D721Med (cell line): ENCODE measurements around the gene RASSF1.

Source experiments
- DNase-seq: peaks from one replicate; pipeline ENCODE4 v3.0.0; 2011; ENCODE audit warnings: low spot score; ENCODE audit not compliant: insufficient read length
- FAIRE-seq: peaks from 2 replicates; lab custom pipeline; 2011; peaks lifted over from hg19 to GRCh38; lab: Jason Lieb, UNC
- TF ChIP-seq, protein P1 (sequence below): IDR thresholded peaks from 2 replicates; pipeline ENCODE4 v1.5.1; 2012; ENCODE audit warnings: mild to moderate bottlenecking, control low read depth; ENCODE audit not compliant: insufficient read depth; ENCODE audit errors: missing control alignments

Gene RASSF1

DNA sequence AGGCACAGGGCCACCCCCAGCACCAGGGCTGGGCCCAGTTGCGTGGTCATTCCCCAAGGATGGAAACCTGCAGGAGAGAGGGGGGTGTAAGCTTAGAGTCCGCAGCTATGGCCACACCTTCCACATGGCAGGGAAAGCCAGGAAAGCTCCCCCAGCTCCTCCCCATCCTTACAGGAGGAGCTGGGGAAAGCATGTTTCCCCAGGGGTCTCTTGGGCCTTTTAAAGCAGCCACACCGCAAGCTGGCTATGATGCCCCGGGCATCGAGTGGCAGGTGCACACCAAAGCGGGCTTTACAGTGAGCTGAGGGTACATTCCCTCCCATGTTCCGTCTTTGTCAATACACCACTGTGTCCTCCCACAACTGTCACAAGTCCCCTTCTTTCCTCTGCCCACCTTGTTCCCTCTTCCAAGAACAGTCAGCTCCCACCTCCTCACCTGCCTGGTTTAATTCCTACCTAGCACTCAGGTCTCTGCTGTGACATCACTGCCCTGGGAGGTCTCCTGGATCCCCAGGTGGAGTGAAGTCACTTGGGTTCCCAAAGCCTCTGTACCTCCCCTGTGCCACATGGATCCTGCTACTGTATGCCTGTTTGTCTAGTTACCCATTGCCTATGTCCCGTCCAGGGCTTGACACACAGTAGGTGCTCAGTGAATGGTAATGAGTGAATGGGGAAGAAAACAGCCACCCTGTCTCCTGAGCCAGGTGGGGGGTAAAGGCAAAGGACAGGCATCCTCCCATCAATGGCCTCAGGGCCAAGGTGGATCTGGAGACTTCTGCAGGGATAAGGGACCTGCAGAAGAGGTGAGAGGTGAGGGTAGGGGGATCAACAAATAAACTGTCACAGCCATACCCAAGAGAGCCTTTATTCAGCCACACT, 44.8 kb downstream of the RASSF1 start:
- FAIRE-seq (no peak), DNase-seq (no peak)
- TF ChIP-seq, protein P1, sequence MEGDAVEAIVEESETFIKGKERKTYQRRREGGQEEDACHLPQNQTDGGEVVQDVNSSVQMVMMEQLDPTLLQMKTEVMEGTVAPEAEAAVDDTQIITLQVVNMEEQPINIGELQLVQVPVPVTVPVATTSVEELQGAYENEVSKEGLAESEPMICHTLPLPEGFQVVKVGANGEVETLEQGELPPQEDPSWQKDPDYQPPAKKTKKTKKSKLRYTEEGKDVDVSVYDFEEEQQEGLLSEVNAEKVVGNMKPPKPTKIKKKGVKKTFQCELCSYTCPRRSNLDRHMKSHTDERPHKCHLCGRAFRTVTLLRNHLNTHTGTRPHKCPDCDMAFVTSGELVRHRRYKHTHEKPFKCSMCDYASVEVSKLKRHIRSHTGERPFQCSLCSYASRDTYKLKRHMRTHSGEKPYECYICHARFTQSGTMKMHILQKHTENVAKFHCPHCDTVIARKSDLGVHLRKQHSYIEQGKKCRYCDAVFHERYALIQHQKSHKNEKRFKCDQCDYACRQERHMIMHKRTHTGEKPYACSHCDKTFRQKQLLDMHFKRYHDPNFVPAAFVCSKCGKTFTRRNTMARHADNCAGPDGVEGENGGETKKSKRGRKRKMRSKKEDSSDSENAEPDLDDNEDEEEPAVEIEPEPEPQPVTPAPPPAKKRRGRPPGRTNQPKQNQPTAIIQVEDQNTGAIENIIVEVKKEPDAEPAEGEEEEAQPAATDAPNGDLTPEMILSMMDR, result no peak

DNA sequence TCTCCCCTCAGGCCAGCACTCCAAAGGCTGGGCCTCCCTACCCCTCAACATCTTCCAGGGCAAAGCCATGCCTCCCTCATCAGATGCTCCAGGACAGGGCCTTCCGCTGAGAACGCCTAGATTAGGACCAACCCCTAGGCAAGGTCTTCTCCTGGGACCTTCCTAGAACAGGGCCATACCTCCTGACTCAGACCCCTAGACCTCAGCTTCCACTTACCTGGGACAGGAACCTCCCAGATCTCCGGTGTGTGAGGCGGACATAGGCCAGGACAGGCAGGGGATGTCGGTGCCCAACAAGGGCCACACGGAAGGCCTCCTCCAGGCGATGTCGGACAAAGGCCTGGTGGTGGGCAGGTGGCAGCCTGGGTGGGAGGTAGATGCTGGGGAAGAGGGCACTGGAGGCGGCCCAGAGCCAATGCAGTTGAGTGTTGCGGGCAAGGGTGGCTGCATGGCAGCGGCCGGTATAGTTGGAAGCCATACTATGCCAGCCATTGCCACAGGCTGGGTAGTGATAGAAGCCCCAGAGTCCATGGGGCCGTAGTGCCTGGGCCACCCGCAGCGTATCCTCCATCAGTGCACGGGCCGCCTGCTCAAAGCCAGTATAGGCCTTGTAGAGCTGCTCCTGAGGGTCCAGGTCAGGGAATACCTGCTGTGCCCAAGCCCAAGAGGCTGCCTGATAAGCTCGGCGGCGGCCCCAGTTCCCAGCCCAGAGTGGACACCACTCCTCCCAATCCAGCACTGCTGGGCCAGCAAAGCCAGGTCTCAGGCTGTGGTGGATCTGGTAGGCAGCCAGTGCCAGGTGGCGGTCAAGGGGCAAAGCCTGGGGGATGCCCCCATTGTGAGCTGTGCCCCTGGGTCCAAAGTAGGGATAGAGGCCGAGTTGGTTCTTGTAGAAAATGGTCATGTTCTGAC, 45.9 kb downstream of the RASSF1 start:
- TF ChIP-seq, protein P1, result no peak
- FAIRE-seq (no peak), DNase-seq (no peak)

- DNase-seq (no peak), FAIRE-seq (no peak)
- TF ChIP-seq, protein P1, result no peak
Measured at GRCh38 chr3:50294089-50294488, 46.5 kb downstream of the RASSF1 start.

DNA sequence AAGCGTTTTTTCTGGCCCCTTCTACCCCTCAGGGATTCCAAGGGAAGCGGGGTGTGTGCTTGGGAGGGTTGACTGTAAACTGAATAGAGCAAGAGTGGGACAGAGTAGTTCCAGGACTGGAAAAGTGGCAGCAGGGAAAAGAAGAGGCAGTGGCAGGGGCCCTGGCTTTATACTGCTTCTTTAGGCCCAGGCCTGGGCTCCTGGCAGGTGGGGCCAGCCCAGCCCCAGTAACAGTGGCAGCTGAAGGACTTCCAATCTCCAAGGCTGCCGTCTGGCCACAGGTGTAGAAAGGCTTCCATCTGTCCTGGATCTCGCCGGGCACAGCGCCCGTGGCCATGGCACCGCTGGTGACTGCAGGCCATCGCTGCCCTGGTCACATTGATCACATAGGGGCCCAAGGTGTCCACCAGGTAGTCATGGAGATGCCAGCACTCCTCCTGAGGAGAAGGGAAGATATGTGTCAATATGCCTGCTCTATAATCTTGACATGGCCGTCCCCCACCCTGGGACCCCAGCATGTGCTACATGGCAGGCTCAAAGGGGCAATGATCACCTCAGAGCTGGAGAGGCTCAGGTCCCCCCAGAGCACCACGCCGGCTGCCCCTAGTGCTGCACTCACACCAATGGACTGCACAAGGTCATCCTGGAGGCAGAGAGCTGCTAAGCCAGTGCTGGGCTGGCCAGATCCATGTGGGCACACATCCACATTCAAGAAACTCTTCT, 47.4 kb downstream of the RASSF1 start:
- DNase-seq (no peak), FAIRE-seq (no peak)
- TF ChIP-seq, protein P1, result no peak

DNA sequence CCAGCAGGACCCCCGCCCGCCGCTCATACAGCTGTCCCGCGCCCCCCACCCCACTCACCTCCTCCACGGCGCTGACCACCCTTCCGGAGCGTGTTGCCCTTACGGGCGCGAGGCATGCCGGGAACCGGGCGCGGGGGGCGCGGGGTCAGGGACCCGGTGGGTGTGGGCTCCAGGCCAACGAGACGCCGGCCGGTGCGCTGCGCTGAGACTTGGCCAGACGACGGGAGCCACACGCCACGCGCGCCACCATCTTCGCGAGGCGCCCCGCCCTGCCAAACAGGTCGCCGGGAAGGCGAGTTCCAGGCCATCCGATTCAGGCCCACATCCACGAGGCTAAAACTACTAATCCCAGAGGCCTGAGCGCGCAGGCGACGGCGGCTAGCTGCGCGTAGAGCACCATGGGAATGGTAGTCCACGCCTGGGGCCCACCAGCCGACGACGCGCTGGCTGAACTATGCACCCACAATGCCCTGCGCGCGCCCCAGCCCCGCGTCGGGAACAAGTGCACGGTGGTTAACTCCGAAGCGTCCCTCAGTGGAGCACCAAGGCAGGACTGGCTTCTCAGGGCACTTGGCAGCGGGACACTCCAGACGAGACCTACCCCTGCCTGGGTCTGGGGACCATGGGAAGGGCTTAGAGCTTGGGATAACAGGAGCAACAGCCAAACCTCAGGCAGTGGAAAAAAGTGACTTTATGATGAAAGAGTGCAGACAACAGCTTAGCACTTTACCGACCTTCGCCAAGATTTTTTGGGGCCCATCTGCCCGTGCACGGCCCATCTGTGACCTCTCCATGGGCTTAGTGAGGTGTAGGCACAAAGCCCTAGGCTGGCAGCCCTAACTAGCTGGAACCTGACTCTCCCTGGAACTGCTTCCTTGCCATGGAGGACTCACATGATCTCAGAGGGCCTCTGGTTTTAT, 48.2 kb downstream of the RASSF1 start, which contains the start of gene IFRD2:
Gene IFRD2 (minus strand): TSS at position 271 of the 920 bp plus-strand sequence. CDS start 155 bp downstream, at position 116.
- TF ChIP-seq, protein P1, result no peak
- FAIRE-seq (no peak), DNase-seq (peak; percentile 97)

GRCh38 chr3:50290161-50290641, 50.4 kb downstream of the RASSF1 start:
- no peak for FAIRE-seq
- no peak for DNase-seq
- TF ChIP-seq, protein P1, result no peak
